Measurements from ENCODE around the gene MSI2.

The MSI2 gene

DNA sequence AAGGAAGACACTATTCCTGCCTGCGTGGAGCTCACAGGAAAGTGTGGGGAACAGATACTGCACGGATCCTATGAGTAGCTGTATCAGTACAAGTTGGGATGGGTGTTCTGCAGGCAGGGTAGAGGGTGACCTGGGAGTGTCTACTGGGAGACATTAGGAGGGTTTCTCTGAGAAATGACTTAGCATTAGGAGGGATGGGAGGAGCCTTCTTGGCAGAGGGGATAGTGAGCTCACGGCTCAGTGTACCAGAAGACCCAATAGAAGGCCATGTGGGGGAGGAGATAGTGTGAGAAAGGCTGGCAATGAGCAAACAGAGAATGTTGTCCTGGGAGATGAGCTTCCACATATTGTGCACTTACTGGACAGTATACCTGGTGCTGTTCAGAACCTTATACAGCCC lies 109.1 kb downstream of the MSI2 start:
- Histone ChIP-seq H3K4me3 (ENCODE audit: insufficient read depth, low read length, poor library complexity, severe bottlenecking) (no peak overlapping the region), H3K79me2 (ENCODE audit: insufficient read depth, low read length) (peaks cover 90% of the 10 kb centered on the region), H3F3A (ENCODE audit: insufficient read depth) (no peaks in the 10 kb centered on the region), H3K9ac (ENCODE audit: low read length) (no peak overlapping the region), H3K9me3 (ENCODE audit: insufficient read depth, low read length) (no peaks in the 10 kb centered on the region), H4K20me1 (ENCODE audit: low read depth, low read length) (no peaks in the 10 kb centered on the region), H3K27ac (ENCODE audit: low read depth, low read length) (peak overlapping the region; percentile 2; the same call in 1 of the 2 replicates), H3K4me2 (ENCODE audit: low read depth, low read length, poor library complexity, severe bottlenecking) (no peak overlapping the region), H3K36me3 (ENCODE audit: low read length) (no peaks in the 10 kb centered on the region), H3K9me2 (replicated peaks; ENCODE audit: insufficient read depth, low read length) (no peaks in the 10 kb centered on the region), H3K27me3 (ENCODE audit: low read length) (no peaks in the 10 kb centered on the region), H2AFZ (ENCODE audit: low read depth, low read length, severe bottlenecking) (no peak overlapping the region)
- TF ChIP-seq, protein P1, sequence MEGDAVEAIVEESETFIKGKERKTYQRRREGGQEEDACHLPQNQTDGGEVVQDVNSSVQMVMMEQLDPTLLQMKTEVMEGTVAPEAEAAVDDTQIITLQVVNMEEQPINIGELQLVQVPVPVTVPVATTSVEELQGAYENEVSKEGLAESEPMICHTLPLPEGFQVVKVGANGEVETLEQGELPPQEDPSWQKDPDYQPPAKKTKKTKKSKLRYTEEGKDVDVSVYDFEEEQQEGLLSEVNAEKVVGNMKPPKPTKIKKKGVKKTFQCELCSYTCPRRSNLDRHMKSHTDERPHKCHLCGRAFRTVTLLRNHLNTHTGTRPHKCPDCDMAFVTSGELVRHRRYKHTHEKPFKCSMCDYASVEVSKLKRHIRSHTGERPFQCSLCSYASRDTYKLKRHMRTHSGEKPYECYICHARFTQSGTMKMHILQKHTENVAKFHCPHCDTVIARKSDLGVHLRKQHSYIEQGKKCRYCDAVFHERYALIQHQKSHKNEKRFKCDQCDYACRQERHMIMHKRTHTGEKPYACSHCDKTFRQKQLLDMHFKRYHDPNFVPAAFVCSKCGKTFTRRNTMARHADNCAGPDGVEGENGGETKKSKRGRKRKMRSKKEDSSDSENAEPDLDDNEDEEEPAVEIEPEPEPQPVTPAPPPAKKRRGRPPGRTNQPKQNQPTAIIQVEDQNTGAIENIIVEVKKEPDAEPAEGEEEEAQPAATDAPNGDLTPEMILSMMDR (IDR thresholded peaks at IDR 0.05; ENCODE audit: insufficient read depth, low read length, poor library complexity, severe bottlenecking) = no peak
- TF ChIP-seq EZH2phosphoT487 (conservative IDR thresholded peaks at IDR 0.05; ENCODE audit: low read length) = no peak

GRCh38 chr17:57366177-57366557 lies 109.8 kb downstream of the MSI2 start:
- H3K9ac ChIP-seq (ENCODE audit: low read length) = no peak overlapping the region
- H3K79me2 ChIP-seq (ENCODE audit: insufficient read depth, low read length) = peaks cover 89% of the 10 kb centered on the region

DNA sequence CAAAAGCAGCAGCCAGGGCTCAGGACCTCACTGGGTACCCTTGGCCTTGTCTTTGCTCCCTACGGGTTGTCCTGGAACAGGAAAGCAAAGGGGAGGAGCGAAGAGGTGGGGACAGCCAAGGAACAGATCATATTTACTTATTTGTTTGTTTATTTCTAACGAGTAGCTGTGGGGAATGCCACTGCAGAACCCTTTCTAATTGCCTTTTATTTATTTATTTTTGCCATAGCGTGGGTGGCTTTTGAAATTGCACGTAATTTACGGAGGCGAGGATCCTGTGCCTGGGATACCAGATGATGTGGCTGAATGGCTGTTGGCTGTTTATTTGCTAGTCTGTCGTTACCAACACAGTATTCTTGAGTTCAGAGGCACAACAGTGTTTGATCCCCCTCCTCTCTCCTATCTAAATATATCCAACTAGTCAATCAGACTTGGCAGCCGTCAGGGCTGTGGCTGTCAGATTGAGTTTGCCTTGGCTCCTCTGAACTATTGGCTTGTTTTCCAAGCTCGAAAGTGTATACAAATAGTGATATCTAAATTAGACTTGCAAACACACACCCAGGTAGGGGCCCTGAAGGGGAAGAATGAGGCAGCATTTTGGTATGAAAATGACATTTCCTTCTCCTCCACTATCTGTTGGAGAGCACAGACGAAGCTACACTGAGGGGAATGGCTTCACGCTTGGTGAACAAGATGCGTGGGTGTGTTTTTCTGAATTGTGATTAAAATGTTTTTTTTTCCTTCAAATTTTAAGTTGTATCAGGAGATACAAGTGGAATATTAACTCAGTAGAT lies 110.4 kb downstream of the MSI2 start:
- Histone ChIP-seq H3K4me2 (ENCODE audit: low read depth, low read length, poor library complexity, severe bottlenecking) (peak overlapping the region; percentile 12), H3K9me2 (replicated peaks; ENCODE audit: insufficient read depth, low read length) (no peaks in the 10 kb centered on the region), H2AFZ (ENCODE audit: low read depth, low read length, severe bottlenecking) (no peak overlapping the region), H3K4me3 (ENCODE audit: insufficient read depth, low read length, poor library complexity, severe bottlenecking) (no peak overlapping the region), H3K27ac (ENCODE audit: low read depth, low read length) (peak overlapping the region; percentile 14; the same call in 1 of the 2 replicates), H3K9me3 (ENCODE audit: insufficient read depth, low read length) (no peaks in the 10 kb centered on the region), H3K27me3 (ENCODE audit: low read length) (no peaks in the 10 kb centered on the region), H3K9ac (ENCODE audit: low read length) (no peak overlapping the region), H3F3A (ENCODE audit: insufficient read depth) (no peaks in the 10 kb centered on the region; the same call in 1 of the 2 replicates), H4K20me1 (ENCODE audit: low read depth, low read length) (no peaks in the 10 kb centered on the region), H3K36me3 (ENCODE audit: low read length) (no peaks in the 10 kb centered on the region), H3K79me2 (ENCODE audit: insufficient read depth, low read length) (peaks cover 86% of the 10 kb centered on the region)
- no peak for TF ChIP-seq EZH2phosphoT487 (conservative IDR thresholded peaks at IDR 0.05; ENCODE audit: low read length)
- TF ChIP-seq, protein P1 (IDR thresholded peaks at IDR 0.05; ENCODE audit: insufficient read depth, low read length, poor library complexity, severe bottlenecking) = no peak

More at GRCh38 chr17:57366177-57366557, 109.8 kb downstream of the MSI2 start:
- peak overlapping the region; percentile 14; the same call in 1 of the 2 replicates for H3K27ac ChIP-seq (ENCODE audit: low read depth, low read length)
- no peak overlapping the region for H3K4me3 ChIP-seq (ENCODE audit: insufficient read depth, low read length, poor library complexity, severe bottlenecking)
- H3K4me2 ChIP-seq (ENCODE audit: low read depth, low read length, poor library complexity, severe bottlenecking) = no peak overlapping the region
- H3F3A ChIP-seq (ENCODE audit: insufficient read depth) = no peaks in the 10 kb centered on the region; the same call in 1 of the 2 replicates
- H3K36me3 ChIP-seq (ENCODE audit: low read length) = no peaks in the 10 kb centered on the region
- no peaks in the 10 kb centered on the region for H3K27me3 ChIP-seq (ENCODE audit: low read length)
- H3K9me2 ChIP-seq (replicated peaks; ENCODE audit: insufficient read depth, low read length) = no peaks in the 10 kb centered on the region
- H4K20me1 ChIP-seq (ENCODE audit: low read depth, low read length) = no peaks in the 10 kb centered on the region
- H3K9me3 ChIP-seq (ENCODE audit: insufficient read depth, low read length) = no peaks in the 10 kb centered on the region
- H2AFZ ChIP-seq (ENCODE audit: low read depth, low read length, severe bottlenecking) = no peak overlapping the region
- TF ChIP-seq EZH2phosphoT487 (conservative IDR thresholded peaks at IDR 0.05; ENCODE audit: low read length) = no peak
- TF ChIP-seq, protein P1 (IDR thresholded peaks at IDR 0.05; ENCODE audit: insufficient read depth, low read length, poor library complexity, severe bottlenecking) = no peak

All from SU-DHL-6 (cell line).